ENCODE data around the gene TAS1R2. TPM values are rescaled to one million over a fixed set of nuclear protein-coding genes. Genes with fewer than 3 reads are reported as not detected.

Gene TAS1R2
- total and polyA plus RNA-seq, 7 donors = not detected

GRCh38 chr1:18814874-18815531 lies 44.5 kb downstream of the TAS1R2 start:
- Histone ChIP-seq H3K9me3 (no peaks in the 10 kb centered on the region), H3K4me3 (no peak overlapping the region), H3K4me1 (no peaks in the 10 kb centered on the region), H3K27ac (no peak overlapping the region), H3K36me3 (ENCODE audit: insufficient read depth in 1 of 2, low read depth in 1 of 2) (no peaks in the 10 kb centered on the region), H3K27me3 (ENCODE audit: insufficient read depth in 3 of 3, low read length in 2 of 3) (peaks cover 0 to 62% (median 10%) of the 10 kb centered on the region in 3 donors)
- ATAC-seq = no peak
- DNase-seq = no peak
- TF ChIP-seq CTCF (IDR thresholded peaks at IDR 0.05) = no peak
- intact Hi-C loops (cut with DNase I) = no loop called here
- WGBS, 3 donors = 37 to 48% (median 38%) methylated on average over 10 of the region's 10 CpGs

GRCh38 chr1:18814425-18814824 lies 45.0 kb downstream of the TAS1R2 start:
- no peak for TF ChIP-seq CTCF (IDR thresholded peaks at IDR 0.05)
- Histone ChIP-seq H3K9me3 (no peaks in the 10 kb centered on the region), H3K4me1 (no peaks in the 10 kb centered on the region), H3K4me3 (no peak overlapping the region), H3K27ac (no peak overlapping the region), H3K27me3 (ENCODE audit: insufficient read depth in 3 of 3, low read length in 2 of 3) (peaks cover 0 to 56% (median 10%) of the 10 kb centered on the region in 3 donors), H3K36me3 (ENCODE audit: insufficient read depth in 1 of 2, low read depth in 1 of 2) (no peaks in the 10 kb centered on the region)
- intact Hi-C loops (cut with DNase I) = no loop called here
- ATAC-seq = peak in 3 of 4 donors; percentile 27 to 62 (median 34)
- WGBS, 3 donors = 32 to 51% (median 34%) methylated on average over 4 to 6 of the region's 6 CpGs
- no peak for DNase-seq

- intact Hi-C loops (cut with DNase I) = no loop called here
- no peak for DNase-seq
- H3K9me3 ChIP-seq = no peaks in the 10 kb centered on the region
- no peak overlapping the region for H3K4me3 ChIP-seq
- no peaks in the 10 kb centered on the region for H3K4me1 ChIP-seq
- ATAC-seq = no peak
- H3K27me3 ChIP-seq (ENCODE audit: insufficient read depth in 3 of 3, low read length in 2 of 3) = peaks cover 0 to 37% (median 7%) of the 10 kb centered on the region in 3 donors
- H3K27ac ChIP-seq = no peak overlapping the region
- no peaks in the 10 kb centered on the region for H3K36me3 ChIP-seq (ENCODE audit: insufficient read depth in 1 of 2, low read depth in 1 of 2)
- no peak for TF ChIP-seq CTCF (IDR thresholded peaks at IDR 0.05)
- 78 to 81% (median 79%) methylated on average over 7 of the region's 7 CpGs for WGBS, 3 donors
These were observed 47.0 kb downstream of the TAS1R2 start for GRCh38 chr1:18812453-18812939.

- H3K4me1 ChIP-seq = no peaks in the 10 kb centered on the region
- intact Hi-C loops (cut with DNase I) = no loop called here
- H3K4me3 ChIP-seq = no peak overlapping the region
- TF ChIP-seq CTCF (IDR thresholded peaks at IDR 0.05) = no peak
- H3K9me3 ChIP-seq = no peaks in the 10 kb centered on the region
- H3K36me3 ChIP-seq (ENCODE audit: insufficient read depth in 1 of 2, low read depth in 1 of 2) = no peaks in the 10 kb centered on the region
- no peak for ATAC-seq
- H3K27ac ChIP-seq = no peak overlapping the region
- WGBS, 3 donors = 75 to 82% (median 79%) methylated on average over 7 of the region's 7 CpGs
- H3K27me3 ChIP-seq (ENCODE audit: insufficient read depth in 3 of 3, low read length in 2 of 3) = peaks cover 0 to 31% (median 4%) of the 10 kb centered on the region in 3 donors
- DNase-seq = no peak
These were observed 47.6 kb downstream of the TAS1R2 start for GRCh38 chr1:18811733-18812452.

All from psoas muscle (tissue), 8 donors.